Trophoblast cell (in vitro differentiated cells and primary cell): Measurements from ENCODE around the gene PIF1.

ENCODE experiments used
- DNase-seq, 2 donors: peaks; one replicate each; pipeline ENCODE4 v3.0.0-alpha.2; 2016
- H2AFZ ChIP-seq: 2 replicates; pipeline ENCODE4 v1.6.1; 2013; ENCODE audit warnings: low read length, moderate library complexity, mild to moderate bottlenecking; ENCODE audit not compliant: insufficient read depth, poor library complexity
- H2AK5ac ChIP-seq: 2 replicates; pipeline ENCODE4 v1.6.1; 2013; ENCODE audit warnings: mild to moderate bottlenecking, low read length
- H2BK120ac ChIP-seq: 2 replicates; pipeline ENCODE4 v1.6.1; 2013; ENCODE audit warnings: low read length, mild to moderate bottlenecking, moderate library complexity; ENCODE audit not compliant: insufficient read depth, poor library complexity
- H2BK12ac ChIP-seq: 2 replicates; pipeline ENCODE4 v1.6.1; 2013; ENCODE audit warnings: mild to moderate bottlenecking, low read length, moderate library complexity
- H2BK5ac ChIP-seq: 2 replicates; pipeline ENCODE4 v1.6.1; 2013; ENCODE audit warnings: low read length, low read depth, moderate library complexity, mild to moderate bottlenecking; ENCODE audit not compliant: poor library complexity
- H3K14ac ChIP-seq: 2 replicates; pipeline ENCODE4 v1.6.1; 2013; ENCODE audit warnings: mild to moderate bottlenecking, low read length
- H3K18ac ChIP-seq: 2 replicates; pipeline ENCODE4 v1.6.1; 2013; ENCODE audit warnings: mild to moderate bottlenecking, low read length
- H3K23ac ChIP-seq: 2 replicates; pipeline ENCODE4 v1.6.1; 2013; ENCODE audit warnings: low read length
- H3K27ac ChIP-seq: 2 replicates; pipeline ENCODE4 v1.5.1; 2013; ENCODE audit warnings: low read depth, mild to moderate bottlenecking, inconsistent platforms, low read length, moderate library complexity
- H3K27me3 ChIP-seq: 2 replicates; pipeline ENCODE4 v1.6.1; 2013; ENCODE audit warnings: inconsistent platforms, mild to moderate bottlenecking, low read length, moderate library complexity; ENCODE audit not compliant: insufficient read depth
- H3K36me3 ChIP-seq, 2 experiments: 1 replicate in 1 of 2; 2 replicates in 1 of 2; pipeline ENCODE4 v1.6.1; 2013; ENCODE audit warnings: low read length in 2 of 2, mild to moderate bottlenecking in 2 of 2, moderate library complexity in 1 of 2; ENCODE audit not compliant: insufficient read depth in 2 of 2, control insufficient read depth in 1 of 2
- H3K4ac ChIP-seq: 2 replicates; pipeline ENCODE4 v1.6.1; 2013; ENCODE audit warnings: low read depth, mild to moderate bottlenecking, low read length, moderate library complexity
- H3K4me1 ChIP-seq, 2 experiments: 1 replicate in 1 of 2; 2 replicates in 1 of 2; pipeline ENCODE4 v1.6.1; 2013; ENCODE audit warnings: low read length in 2 of 2, mild to moderate bottlenecking in 2 of 2, moderate library complexity in 1 of 2; ENCODE audit not compliant: insufficient read depth in 2 of 2, control insufficient read depth in 1 of 2
- H3K4me2 ChIP-seq: 2 replicates; pipeline ENCODE4 v1.6.1; 2013; ENCODE audit warnings: inconsistent platforms, mild to moderate bottlenecking, low read length, moderate library complexity
- H3K4me3 ChIP-seq: 2 replicates; pipeline ENCODE4 v1.5.1; 2013; ENCODE audit warnings: mild to moderate bottlenecking, low read depth, low read length, inconsistent platforms
- H3K79me1 ChIP-seq: one replicate; pipeline ENCODE4 v1.6.1; 2013; ENCODE audit warnings: low read length
- H3K79me2 ChIP-seq: 2 replicates; pipeline ENCODE4 v1.6.1; 2013; ENCODE audit warnings: low read length, mild to moderate bottlenecking; ENCODE audit not compliant: control insufficient read depth, insufficient read depth, poor library complexity
- H3K9ac ChIP-seq: 2 replicates; pipeline ENCODE4 v1.6.1; 2013; ENCODE audit warnings: mild to moderate bottlenecking, low read length
- H3K9me3 ChIP-seq: 2 replicates; pipeline ENCODE4 v1.6.1; 2013; ENCODE audit warnings: low read depth, mild to moderate bottlenecking, control low read depth, inconsistent platforms, low read length; ENCODE audit not compliant: insufficient read depth
- H4K12ac ChIP-seq: 2 replicates; pipeline ENCODE4 v1.6.1; 2013; ENCODE audit warnings: low read depth, mild to moderate bottlenecking, low read length, moderate library complexity
- H4K8ac ChIP-seq: 2 replicates; pipeline ENCODE4 v1.6.1; 2013; ENCODE audit warnings: low read depth, mild to moderate bottlenecking, low read length, moderate library complexity
- H4K91ac ChIP-seq: one replicate; pipeline ENCODE4 v1.6.1; 2013; ENCODE audit warnings: low read depth, mild to moderate bottlenecking, low read length, moderate library complexity
- WGBS: extraction: QIAGEN DNeasy Blood & Tissue Kit; methylation state at CpG from one replicate; pipeline ENCODE4 v1.1.7; 2013; ENCODE audit warnings: missing lambda C conversion rate; ENCODE audit not compliant: insufficient read length, insufficient coverage; ENCODE audit errors: extremely low coverage; 5-methylcytosine and 5-hydroxymethylcytosine counted together

PIF1 gene

GRCh38 chr15:64856429-64857145 is 31.1 kb upstream of the PIF1 start:
- Histone ChIP-seq H4K91ac (peak overlapping the region; percentile 75), H3K27ac (peak overlapping the region; percentile 63), H3K4me1 (peaks cover 22 to 24% of the 10 kb centered on the region in 2 experiments), H3K9me3 (peaks cover 1% of the 10 kb centered on the region), H2AK5ac (peak overlapping the region; percentile 94), H3K4ac (peak overlapping the region; percentile 56), H3K18ac (peak overlapping the region; percentile 69), H3K79me2 (peaks cover 3% of the 10 kb centered on the region), H3K79me1 (peaks cover 18% of the 10 kb centered on the region), H2BK120ac (peak overlapping the region; percentile 72), H2BK12ac (peak overlapping the region; percentile 41), H3K9ac (no peak overlapping the region), H3K27me3 (no peaks in the 10 kb centered on the region), H3K36me3 (peaks cover 42 to 46% of the 10 kb centered on the region in 2 experiments), H3K14ac (peak overlapping the region; percentile 80), H2AFZ (peak overlapping the region; percentile 74), H3K23ac (no peak overlapping the region), H3K4me3 (no peak overlapping the region), H4K12ac (peak overlapping the region; percentile 55), H2BK5ac (peak overlapping the region; percentile 74), H4K8ac (peak overlapping the region; percentile 86), H3K4me2 (no peak overlapping the region)
- no peak for DNase-seq
- WGBS: no CpG with 5 or more reads among the region's 5 CpGs

- no peak overlapping the region for H4K91ac ChIP-seq
- no peak overlapping the region for H2BK120ac ChIP-seq
- WGBS: no CpG with 5 or more reads among the region's 7 CpGs
- H3K27me3 ChIP-seq: no peaks in the 10 kb centered on the region
- peaks cover 22% of the 10 kb centered on the region for H3K79me1 ChIP-seq
- H3K9me3 ChIP-seq: no peaks in the 10 kb centered on the region
- H4K12ac ChIP-seq: no peak overlapping the region
- H3K18ac ChIP-seq: no peak overlapping the region
- no peak overlapping the region for H3K14ac ChIP-seq
- no peak overlapping the region for H3K27ac ChIP-seq
- no peak overlapping the region for H3K4me3 ChIP-seq
- H3K4me2 ChIP-seq: no peak overlapping the region
- no peak overlapping the region for H2BK5ac ChIP-seq
- H2AFZ ChIP-seq: no peak overlapping the region
- DNase-seq: no peak
- H2AK5ac ChIP-seq: no peak overlapping the region
- no peak overlapping the region for H4K8ac ChIP-seq
- H3K4ac ChIP-seq: no peak overlapping the region
- no peak overlapping the region for H3K9ac ChIP-seq
- no peak overlapping the region for H2BK12ac ChIP-seq
- H3K23ac ChIP-seq: no peak overlapping the region
- H3K36me3 ChIP-seq: peaks cover 33 to 34% of the 10 kb centered on the region in 2 experiments
- H3K79me2 ChIP-seq: peaks cover 3% of the 10 kb centered on the region
- peaks cover 30% of the 10 kb centered on the region in 2 experiments for H3K4me1 ChIP-seq
These were observed 29.9 kb upstream of the PIF1 start for GRCh38 chr15:64855205-64855975.

DNA sequence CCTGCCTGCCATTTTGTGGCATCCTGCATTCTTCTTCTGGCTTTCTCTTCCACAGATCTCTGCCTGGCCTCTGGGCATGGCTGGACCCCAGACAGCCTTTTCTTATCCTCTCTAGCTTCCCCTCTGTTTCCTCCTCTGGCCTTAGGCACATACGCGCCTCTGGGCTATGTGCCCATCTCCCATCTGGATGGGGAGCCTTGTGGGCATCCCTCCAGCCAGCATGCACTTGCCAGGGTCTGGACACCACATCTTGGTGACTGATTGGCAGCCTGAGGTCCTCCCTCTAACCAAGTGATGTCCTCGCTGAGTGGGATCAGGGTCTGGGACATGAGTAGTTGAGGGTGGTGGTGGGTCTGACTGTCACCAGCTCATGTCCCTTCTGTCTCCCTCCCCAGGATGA is 29.1 kb upstream of the PIF1 start:
- Histone ChIP-seq H3K4ac (no peak overlapping the region), H4K12ac (no peak overlapping the region), H3K9me3 (no peaks in the 10 kb centered on the region), H3K4me3 (no peak overlapping the region), H2BK12ac (no peak overlapping the region), H3K27me3 (no peaks in the 10 kb centered on the region), H2BK120ac (no peak overlapping the region), H2AFZ (no peak overlapping the region), H3K14ac (no peak overlapping the region), H3K36me3 (peaks cover 26% of the 10 kb centered on the region in 2 experiments), H3K79me1 (peaks cover 22% of the 10 kb centered on the region), H3K4me2 (no peak overlapping the region), H3K79me2 (peaks cover 3% of the 10 kb centered on the region), H2AK5ac (no peak overlapping the region), H4K91ac (no peak overlapping the region), H4K8ac (no peak overlapping the region), H3K4me1 (peaks cover 30 to 31% of the 10 kb centered on the region in 2 experiments), H3K18ac (no peak overlapping the region), H3K9ac (no peak overlapping the region), H2BK5ac (no peak overlapping the region), H3K23ac (no peak overlapping the region), H3K27ac (no peak overlapping the region)
- no CpG with 5 or more reads among the region's 3 CpGs for WGBS
- DNase-seq: no peak

- no peak for DNase-seq
- H2BK5ac ChIP-seq: no peak overlapping the region
- no peak overlapping the region for H4K8ac ChIP-seq
- no peaks in the 10 kb centered on the region for H3K27me3 ChIP-seq
- H3K18ac ChIP-seq: no peak overlapping the region
- H3K23ac ChIP-seq: no peak overlapping the region
- H2BK120ac ChIP-seq: no peak overlapping the region
- no peak overlapping the region for H2AFZ ChIP-seq
- H2AK5ac ChIP-seq: no peak overlapping the region
- H3K4ac ChIP-seq: no peak overlapping the region
- peaks cover 21% of the 10 kb centered on the region in 2 experiments for H3K36me3 ChIP-seq
- peaks cover 3% of the 10 kb centered on the region for H3K79me2 ChIP-seq
- H3K27ac ChIP-seq: no peak overlapping the region
- peaks cover 22% of the 10 kb centered on the region for H3K79me1 ChIP-seq
- WGBS: no CpG with 5 or more reads among the region's 4 CpGs
- H3K9ac ChIP-seq: no peak overlapping the region
- no peak overlapping the region for H4K91ac ChIP-seq
- no peaks in the 10 kb centered on the region for H3K9me3 ChIP-seq
- no peak overlapping the region for H3K14ac ChIP-seq
- no peak overlapping the region for H2BK12ac ChIP-seq
- H3K4me1 ChIP-seq: peaks cover 30 to 31% of the 10 kb centered on the region in 2 experiments
- H3K4me2 ChIP-seq: no peak overlapping the region
- no peak overlapping the region for H4K12ac ChIP-seq
- no peak overlapping the region for H3K4me3 ChIP-seq
These were observed 28.6 kb upstream of the PIF1 start for GRCh38 chr15:64854041-64854440.
